Left ventricle myocardium superior (tissue), 1 donor: ENCODE measurements around the gene NLRP13. TPM values are rescaled to one million over a fixed set of nuclear protein-coding genes. Genes with fewer than 3 reads are reported as not detected.
"Not testable (repeated sequence)": the region's sequence is repeated elsewhere in the genome, so short reads cannot be mapped to it uniquely, and the experiment has no call there.

ENCODE experiments used
- ATAC-seq: fragments of 200-7000 bp; cut with Tn5 transposase; one replicate; pipeline ENCODE4 v1.9.1; 2020; ENCODE audit warnings: mild to moderate bottlenecking, moderate library complexity
- DNase-seq: peaks from one replicate; pipeline ENCODE4 v3.0.0-alpha.2; 2020
- intact Hi-C: fragments of 100-400 bp; cut with micrococcal nuclease; formaldehyde crosslinking; loops from one replicate; pipeline ENCODE4 v1.11.0; 2022
- long read RNA-seq: library from polyadenylated mRNA; unstranded; transcript quantifications from one replicate; pipeline ENCODE4 v2.0.0, GENCODE V29; 2021
- total RNA-seq: library from RNA; stranded (reverse); fragmentation: NEBNext Ultra II Directional; extraction: Animal tissue kit (Norgen Biotek cat#: 25700); gene quantifications from one replicate; pipeline ENCODE4 v1.2.1, GENCODE V29; 2021
- donor health status: DM: no; HTN: yes; CAD: no; lungs with severe emphysema.

Gene NLRP13
- not detected for total RNA-seq
- long read RNA-seq: 0 reads

- intact Hi-C loops: no loop called here
- DNase-seq: no peak
- ATAC-seq: no peak
Observed at GRCh38 chr19:55931936-55932386, at the start of gene NLRP13. NLRP13 (minus strand) TSS chr19:55932336; CDS start chr19:55932311, 25 bp downstream.

GRCh38 chr19:55980415-55980814 is 48.3 kb upstream of the NLRP13 start:
- ATAC-seq (no peak), DNase-seq (no peak)
- intact Hi-C loops: no loop called here

GRCh38 chr19:55973982-55974381 is 41.8 kb upstream of the NLRP13 start:
- ATAC-seq: no peak
- intact Hi-C loops: no loop called here
- DNase-seq: no peak

DNA sequence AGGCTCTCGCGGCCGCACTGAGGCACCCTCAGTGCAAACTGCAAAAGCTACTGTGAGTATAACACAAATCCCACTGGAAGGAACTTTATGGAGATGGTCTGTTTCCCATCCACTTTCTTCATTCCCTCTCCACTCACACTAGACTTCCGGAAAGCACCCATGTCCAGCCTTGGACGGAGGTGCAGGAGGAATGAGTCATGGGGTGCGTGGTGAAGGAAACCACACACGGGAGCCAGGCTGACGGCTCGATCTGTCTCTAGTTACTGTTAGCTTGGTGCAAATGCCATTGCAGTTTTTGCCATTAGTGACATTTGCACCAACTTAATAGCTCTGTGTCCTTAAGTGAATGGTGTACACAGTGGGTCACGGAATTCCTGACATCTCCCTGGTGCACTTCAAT is 30.1 kb upstream of the NLRP13 start:
- DNase-seq (no peak), ATAC-seq (no peak)
- intact Hi-C loops: no loop called here

DNA sequence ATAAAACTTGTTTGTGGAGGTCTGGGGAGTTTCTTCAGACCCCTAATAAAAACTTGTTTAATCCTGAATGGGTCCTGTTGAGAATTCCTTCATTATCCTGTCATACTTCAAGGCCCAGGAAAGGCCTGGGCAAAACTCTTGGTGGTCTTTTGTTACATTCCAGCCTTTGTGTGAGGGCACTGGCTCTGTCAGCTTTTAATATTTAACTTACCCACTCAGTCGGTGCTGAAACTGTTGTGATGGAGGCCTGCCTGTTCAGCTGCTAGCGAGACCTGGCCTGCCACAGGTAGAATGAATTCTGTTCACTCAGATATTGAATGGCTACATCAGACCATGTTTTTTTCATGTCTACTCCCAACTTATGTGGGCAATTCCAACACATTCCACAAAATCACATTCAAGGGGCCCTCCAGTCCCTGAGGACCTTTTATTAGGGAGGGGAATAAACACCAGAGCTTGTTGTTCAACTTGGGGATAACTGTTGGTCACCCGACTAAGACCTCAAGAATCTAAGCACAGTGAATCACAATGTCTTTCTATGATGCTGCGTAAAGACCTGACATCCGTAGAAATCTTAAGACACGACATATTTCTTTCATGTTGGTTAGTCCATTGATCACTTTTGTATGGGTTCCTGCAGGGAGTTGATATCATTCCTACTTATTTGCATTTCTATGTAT is 28.0 kb upstream of the NLRP13 start:
- intact Hi-C loops: no loop called here
- no peak for ATAC-seq
- no peak for DNase-seq

- intact Hi-C loops: no loop called here
- ATAC-seq (no peak), DNase-seq (no peak)
Observed at GRCh38 chr19:55958356-55958755, 26.2 kb upstream of the NLRP13 start.

DNA sequence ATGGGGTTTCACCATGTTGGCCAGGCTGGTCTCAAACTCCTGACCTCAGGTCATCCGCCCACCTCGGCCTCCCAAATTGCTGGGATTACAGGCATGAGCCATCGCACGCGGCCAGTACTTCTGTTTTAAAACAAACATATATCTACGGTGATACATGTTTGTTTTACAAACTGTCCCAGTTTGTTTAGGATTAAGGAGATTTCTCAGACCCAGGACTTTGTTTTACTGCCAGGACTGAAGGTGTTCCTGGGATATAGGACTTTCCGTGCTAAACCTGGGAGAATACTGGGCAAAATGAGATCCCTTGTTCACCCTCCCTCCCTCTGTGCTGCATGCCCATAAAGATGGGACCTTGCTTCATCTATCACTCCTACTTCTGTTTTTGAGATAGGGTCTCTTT is 24.3 kb upstream of the NLRP13 start:
- DNase-seq (no peak), ATAC-seq (no peak)
- intact Hi-C loops: no loop called here

- ATAC-seq, DNase-seq, intact Hi-C loops: not testable (repeated sequence)
Observed at GRCh38 chr19:55950566-55950965, 18.4 kb upstream of the NLRP13 start.

- ATAC-seq: no peak
- DNase-seq: no peak
- intact Hi-C loops: no loop called here
Observed at GRCh38 chr19:55947532-55947931, 15.4 kb upstream of the NLRP13 start, which contains the start of gene NLRP8. NLRP8 (plus strand) TSS chr19:55947832.

DNA sequence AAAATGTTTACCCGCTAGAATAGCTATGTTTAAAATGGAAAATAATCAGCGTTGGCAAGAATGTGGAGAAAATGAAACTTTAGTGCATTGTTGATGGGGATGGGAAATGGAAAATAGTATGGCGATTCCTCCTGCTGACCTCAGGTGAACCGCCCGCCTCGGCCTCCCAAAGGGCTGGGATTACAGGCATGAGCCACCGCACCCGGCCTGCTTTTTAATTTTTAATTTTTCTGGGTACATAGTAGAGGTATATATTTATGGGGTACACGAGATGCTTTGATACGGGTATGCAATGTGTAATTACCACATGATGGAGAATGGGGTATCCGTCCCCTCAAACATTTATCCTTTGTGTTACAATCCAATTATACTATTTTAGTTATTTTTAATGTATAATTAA is 8.2 kb upstream of the NLRP13 start:
- DNase-seq: no peak
- ATAC-seq: no peak
- intact Hi-C loops: no loop called here

GRCh38 chr19:55939206-55939605 is 7.1 kb upstream of the NLRP13 start:
- no peak for ATAC-seq
- DNase-seq: no peak
- intact Hi-C loops: no loop called here

- intact Hi-C loops: no loop called here
- no peak for DNase-seq
- no peak for ATAC-seq
Observed at GRCh38 chr19:55935206-55935605, 3.1 kb upstream of the NLRP13 start.

- intact Hi-C loops: no loop called here
- no peak for DNase-seq
- ATAC-seq: no peak
Observed at GRCh38 chr19:55930996-55931515, 1.1 kb downstream of the NLRP13 start.

GRCh38 chr19:55929258-55929657 is 2.9 kb downstream of the NLRP13 start:
- ATAC-seq, DNase-seq, intact Hi-C loops: not testable (repeated sequence)

DNA sequence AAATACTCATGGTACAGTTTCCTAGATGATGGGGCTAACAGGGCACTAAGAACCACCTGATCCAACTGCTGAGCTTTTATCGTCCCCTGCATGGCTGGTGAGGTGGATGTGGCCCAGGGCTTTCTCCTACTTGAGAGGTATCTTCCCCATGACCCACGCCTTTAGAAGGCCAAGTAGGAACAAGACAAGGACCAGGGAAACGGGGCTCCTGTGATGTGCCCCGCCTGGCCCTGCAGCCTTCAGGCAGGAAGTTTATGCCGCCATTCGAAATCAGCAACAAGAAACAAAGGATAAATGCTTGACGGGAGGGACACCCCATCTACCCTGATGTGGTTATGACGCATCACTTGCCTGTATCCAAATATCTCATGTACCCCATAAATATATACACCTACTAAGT is 4.1 kb downstream of the NLRP13 start:
- DNase-seq: no peak
- intact Hi-C loops: no loop called here
- no peak for ATAC-seq

GRCh38 chr19:55923556-55923955 is 8.6 kb downstream of the NLRP13 start:
- DNase-seq (no peak), ATAC-seq (no peak)
- intact Hi-C loops: no loop called here

DNA sequence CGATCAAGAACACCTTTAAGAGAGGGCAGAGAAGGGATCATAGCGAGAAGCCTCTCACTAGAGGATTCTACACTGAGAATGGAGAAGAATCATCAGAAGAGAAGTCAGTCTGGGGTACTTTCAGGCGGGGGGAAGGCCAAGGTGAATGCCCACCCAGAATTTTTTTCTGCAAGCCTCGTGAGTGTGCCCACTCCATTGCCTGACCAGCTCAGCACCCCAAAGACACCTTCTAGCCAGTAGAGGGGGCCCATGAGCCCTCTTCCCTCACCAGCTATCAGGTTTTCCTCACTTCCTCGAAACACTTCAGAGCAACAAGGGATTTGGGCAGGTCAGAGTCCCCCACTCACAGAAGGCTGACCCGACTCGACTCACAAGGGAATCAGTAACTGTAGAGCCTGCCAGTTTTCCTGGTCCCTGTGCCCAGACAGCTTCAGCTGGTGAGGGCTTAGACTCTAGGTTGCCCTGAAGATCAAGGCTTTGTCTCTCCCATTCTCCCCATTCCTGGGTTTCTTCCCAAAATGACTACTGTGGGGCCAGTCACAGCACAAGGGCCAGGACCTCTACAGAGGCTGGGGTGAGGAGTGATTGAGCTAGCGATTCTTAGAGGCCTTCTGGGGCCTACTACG is 18.4 kb downstream of the NLRP13 start:
- no peak for DNase-seq
- intact Hi-C loops: no loop called here
- no peak for ATAC-seq

- no peak for DNase-seq
- ATAC-seq: no peak
- intact Hi-C loops: no loop called here
Observed at GRCh38 chr19:55912916-55913315, 19.2 kb downstream of the NLRP13 start.

GRCh38 chr19:55909801-55910200 is 22.3 kb downstream of the NLRP13 start:
- intact Hi-C loops: no loop called here
- DNase-seq (no peak), ATAC-seq (no peak)

DNA sequence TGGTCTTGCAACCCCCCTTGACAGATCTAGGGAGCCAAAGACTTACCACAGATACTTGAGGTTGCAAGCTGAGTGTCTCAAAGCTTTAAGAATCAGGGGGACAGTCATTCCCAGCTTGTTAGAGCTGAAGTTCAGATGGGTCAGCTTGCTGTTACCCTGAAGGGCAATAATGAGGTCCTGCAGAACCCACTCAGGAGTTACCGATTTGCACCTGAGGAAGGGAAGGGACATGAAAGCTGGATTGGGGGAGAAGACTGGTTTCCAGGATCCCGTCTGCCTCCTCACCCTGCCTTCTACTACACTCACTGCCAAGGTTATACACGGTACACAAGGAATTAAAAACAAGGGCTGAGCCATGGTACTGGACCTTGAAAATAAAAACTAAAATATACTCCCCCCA is 24.4 kb downstream of the NLRP13 start:
- ATAC-seq (no peak), DNase-seq (no peak)
- intact Hi-C loops: no loop called here

- DNase-seq (no peak), ATAC-seq (no peak)
- intact Hi-C loops: no loop called here
Observed at GRCh38 chr19:55907286-55907685, 24.9 kb downstream of the NLRP13 start.
